Caco-2 (cell line): ENCODE measurements around the gene POLR2L. TPM values are rescaled to one million over a fixed set of nuclear protein-coding genes. Genes with fewer than 3 reads are reported as not detected.
A peak's percentile ranks its signal among the peaks of the same experiment; 100 is the strongest.

ENCODE experiments used
- BruUV-seq: library from RNA; stranded (reverse); fragments of 400-500 nt; replicated peaks from 2 replicates; lab custom pipeline; 2021; lab: Mats Ljungman, UMichigan
- CTCF ChIA-PET: fragments of 300-600 bp; sonication (Branson Sonifier 250); formaldehyde crosslinking; loops from one replicate; lab custom pipeline; 2022; ENCODE audit warnings: antibody characterized with exemption; lab: Charles Lee
- POLR2A ChIA-PET: fragments of 300-600 bp; sonication (Branson Sonifier 250); formaldehyde crosslinking; loops from one replicate; lab custom pipeline; 2022; ENCODE audit warnings: antibody characterized with exemption; lab: Charles Lee
- DNase-seq, 2 experiments: peaks; one replicate each; pipeline versions ENCODE4 v3.0.0 to v3.0.0-alpha.2; 2020 to 2022
- H3K27me3 ChIP-seq: replicated peaks from 2 replicates; pipeline ENCODE4 v1.6.0; 2011; ENCODE audit warnings: low read length; ENCODE audit not compliant: control insufficient read depth, insufficient read depth
- H3K36me3 ChIP-seq: 2 replicates; pipeline ENCODE4 v1.5.1; 2011; ENCODE audit warnings: low read length; ENCODE audit not compliant: control insufficient read depth, insufficient read depth
- H3K4me1 ChIP-seq: fragments of 250-450 bp; sonication (Bioruptor Pico); 2 replicates; pipeline ENCODE4 v1.5.1; 2020; ENCODE audit warnings: mild to moderate bottlenecking
- H3K4me3 ChIP-seq: 2 replicates; pipeline ENCODE4 v1.5.1; 2011; ENCODE audit warnings: low read depth, mild to moderate bottlenecking, control low read depth, low read length
- H3K9me3 ChIP-seq: fragments of 250-450 bp; sonication (Bioruptor Pico); 2 replicates; pipeline ENCODE4 v1.5.1; 2020; ENCODE audit warnings: mild to moderate bottlenecking, moderate library complexity
- H3K27ac Mint-ChIP-seq: one replicate; pipeline ENCODE4 v1.8.0; 2022; ENCODE audit warnings: mixed read lengths; ENCODE audit not compliant: unreplicated experiment
- H3K27me3 Mint-ChIP-seq: one replicate; pipeline ENCODE4 v1.8.0; 2022; ENCODE audit warnings: mixed read lengths; ENCODE audit not compliant: insufficient read depth, unreplicated experiment
- H3K36me3 Mint-ChIP-seq: one replicate; pipeline ENCODE4 v1.8.0; 2022; ENCODE audit warnings: mild to moderate bottlenecking, mixed read lengths; ENCODE audit not compliant: insufficient read depth, unreplicated experiment
- H3K4me1 Mint-ChIP-seq: one replicate; pipeline ENCODE4 v1.8.0; 2022; ENCODE audit warnings: low read depth, mixed read lengths; ENCODE audit not compliant: unreplicated experiment
- H3K4me3 Mint-ChIP-seq: one replicate; pipeline ENCODE4 v1.8.0; 2022; ENCODE audit warnings: mild to moderate bottlenecking, moderate library complexity, mixed read lengths; ENCODE audit not compliant: unreplicated experiment
- H3K9me3 Mint-ChIP-seq: one replicate; pipeline ENCODE4 v1.8.0; 2022; ENCODE audit warnings: mixed read lengths; ENCODE audit not compliant: unreplicated experiment
- intact Hi-C: fragments of 100-400 bp; cut with micrococcal nuclease; formaldehyde crosslinking; loops from one replicate; pipeline ENCODE4 v1.10.0; 2022; ENCODE audit not compliant: unreplicated experiment
- total RNA-seq: library from RNA; stranded (reverse); gene quantifications from 2 replicates; pipeline ENCODE4 v1.2.3, GENCODE V29; 2022
- TF ChIP-seq, protein P1 (sequence below), 2 experiments: fragments of 200-600 bp in 1 of 2; IDR thresholded peaks; 1 replicate in 1 of 2; 2 replicates in 1 of 2; pipeline versions ENCODE4 v1.5.1 to v1.8.0; 2011 to 2022; ENCODE audit warnings: antibody characterized with exemption in 1 of 2, control low read depth in 1 of 2, inconsistent platforms in 1 of 2, low read depth in 1 of 2, low read length in 1 of 2, mild to moderate bottlenecking in 1 of 2, moderate library complexity in 1 of 2; ENCODE audit not compliant: insufficient read depth in 1 of 2, severe bottlenecking in 1 of 2, unreplicated experiment in 1 of 2

POLR2L gene
- total RNA-seq, 1 experiment from 2014 or later, result 139 TPM

DNA sequence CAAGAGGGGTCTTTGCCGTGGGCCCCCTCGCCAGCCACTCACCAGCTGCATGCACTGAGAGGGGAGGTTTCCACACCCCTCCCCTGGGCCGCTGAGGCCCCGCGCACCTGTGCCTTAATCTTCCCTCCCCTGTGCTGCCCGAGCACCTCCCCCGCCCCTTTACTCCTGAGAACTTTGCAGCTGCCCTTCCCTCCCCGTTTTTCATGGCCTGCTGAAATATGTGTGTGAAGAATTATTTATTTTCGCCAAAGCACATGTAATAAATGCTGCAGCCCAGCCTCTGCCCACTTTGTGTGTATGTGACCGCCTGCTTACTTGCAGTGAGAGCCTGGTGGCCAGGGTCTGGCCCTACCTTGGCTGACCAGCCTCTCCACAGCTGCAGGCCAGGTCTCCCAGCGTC lies 17.4 kb downstream of the POLR2L start:
- Mint-ChIP-seq H3K36me3 (peaks cover 41% of the 10 kb centered on the region), H3K27me3 (no peaks in the 10 kb centered on the region), H3K9me3 (no peaks in the 10 kb centered on the region), H3K27ac (peak overlapping the region; percentile 8), H3K4me3 (no peak overlapping the region), H3K4me1 (peaks cover 13% of the 10 kb centered on the region)
- H3K36me3 ChIP-seq, result peaks cover 2% of the 10 kb centered on the region
- H3K4me1 ChIP-seq, result peaks cover 49% of the 10 kb centered on the region
- H3K9me3 ChIP-seq, result no peaks in the 10 kb centered on the region
- no peaks in the 10 kb centered on the region for H3K27me3 ChIP-seq
- TF ChIP-seq, protein P1, sequence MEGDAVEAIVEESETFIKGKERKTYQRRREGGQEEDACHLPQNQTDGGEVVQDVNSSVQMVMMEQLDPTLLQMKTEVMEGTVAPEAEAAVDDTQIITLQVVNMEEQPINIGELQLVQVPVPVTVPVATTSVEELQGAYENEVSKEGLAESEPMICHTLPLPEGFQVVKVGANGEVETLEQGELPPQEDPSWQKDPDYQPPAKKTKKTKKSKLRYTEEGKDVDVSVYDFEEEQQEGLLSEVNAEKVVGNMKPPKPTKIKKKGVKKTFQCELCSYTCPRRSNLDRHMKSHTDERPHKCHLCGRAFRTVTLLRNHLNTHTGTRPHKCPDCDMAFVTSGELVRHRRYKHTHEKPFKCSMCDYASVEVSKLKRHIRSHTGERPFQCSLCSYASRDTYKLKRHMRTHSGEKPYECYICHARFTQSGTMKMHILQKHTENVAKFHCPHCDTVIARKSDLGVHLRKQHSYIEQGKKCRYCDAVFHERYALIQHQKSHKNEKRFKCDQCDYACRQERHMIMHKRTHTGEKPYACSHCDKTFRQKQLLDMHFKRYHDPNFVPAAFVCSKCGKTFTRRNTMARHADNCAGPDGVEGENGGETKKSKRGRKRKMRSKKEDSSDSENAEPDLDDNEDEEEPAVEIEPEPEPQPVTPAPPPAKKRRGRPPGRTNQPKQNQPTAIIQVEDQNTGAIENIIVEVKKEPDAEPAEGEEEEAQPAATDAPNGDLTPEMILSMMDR (IDR thresholded peaks at IDR 0.05; ENCODE audit: insufficient read depth in 1 of 2, low read depth in 1 of 2, low read length in 1 of 2, severe bottlenecking in 1 of 2, unreplicated experiment in 1 of 2), result no peak
- H3K4me3 ChIP-seq, result no peak overlapping the region
- CTCF ChIA-PET, result no interaction called here
- no TSS peak for BruUV-seq
- no peak for DNase-seq
- intact Hi-C loops, result no loop called here
- POLR2A ChIA-PET, result no interaction called here

DNA sequence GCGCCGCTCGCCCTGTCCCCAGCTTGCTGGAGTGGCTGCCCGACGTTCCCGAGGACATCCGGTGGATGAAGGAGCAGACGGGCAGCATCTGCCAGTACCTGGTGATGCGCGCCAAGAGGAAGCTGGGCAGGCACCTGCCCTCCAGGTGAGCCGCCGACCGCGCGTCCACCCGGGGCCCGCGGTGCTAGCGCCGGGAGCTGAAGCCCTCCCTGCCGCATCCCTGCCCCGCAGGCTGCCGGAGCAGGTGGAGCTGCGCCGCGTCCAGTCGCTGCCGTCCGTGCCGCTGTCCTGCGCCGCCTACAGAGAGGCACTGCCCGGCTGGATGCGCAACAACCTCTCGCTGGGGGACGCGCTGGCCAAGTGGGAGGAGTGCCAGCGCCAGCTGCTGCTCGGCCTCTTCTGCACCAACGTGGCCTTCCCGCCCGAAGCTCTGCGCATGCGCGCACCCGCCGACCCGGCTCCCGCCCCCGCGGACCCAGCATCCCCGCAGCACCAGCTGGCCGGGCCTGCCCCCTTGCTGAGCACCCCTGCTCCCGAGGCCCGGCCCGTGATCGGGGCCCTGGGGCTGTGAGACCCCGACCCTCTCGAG lies 17.9 kb downstream of the POLR2L start:
- BruUV-seq, result no TSS peak

DNA sequence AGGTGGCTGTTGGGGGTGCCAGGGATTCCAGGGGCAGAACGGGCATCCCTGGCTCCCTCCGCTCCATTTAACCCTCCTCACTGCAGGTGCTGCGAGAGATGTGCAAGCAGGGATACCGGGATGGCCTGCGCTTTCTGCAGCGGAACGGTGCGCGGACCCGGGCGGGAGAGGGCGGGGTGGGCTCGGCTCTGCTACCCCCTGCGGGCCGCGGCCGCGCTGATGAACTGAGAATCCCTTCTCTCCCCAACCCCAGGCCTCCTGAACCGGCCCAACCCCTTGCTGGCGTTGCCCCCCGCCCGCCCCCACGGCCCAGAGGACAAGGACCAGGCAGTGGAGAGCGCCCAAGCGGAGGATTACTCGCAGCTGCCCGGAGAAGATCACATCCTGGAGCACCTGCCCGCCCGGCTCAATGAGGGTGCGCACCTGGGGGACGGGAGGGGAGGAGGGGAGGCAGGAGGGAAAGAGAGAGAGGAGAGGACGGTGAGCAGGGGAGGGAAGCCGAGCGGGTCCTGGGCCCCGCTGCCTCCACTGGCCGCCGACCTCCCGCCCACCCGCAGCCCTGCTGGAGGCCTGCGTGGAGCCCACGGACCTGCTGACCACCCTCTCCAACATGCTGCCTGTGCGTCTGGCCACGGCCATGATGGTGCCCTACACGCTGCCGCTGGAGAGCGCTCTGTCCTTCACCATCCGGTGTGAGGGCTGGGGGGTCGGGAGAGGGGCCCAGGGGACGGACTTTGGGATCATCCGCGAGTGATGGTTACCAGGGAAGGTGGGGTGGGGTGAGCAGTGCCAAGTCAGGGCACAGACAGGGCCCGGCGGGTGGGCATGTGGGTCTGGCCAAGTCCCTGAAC lies 18.7 kb downstream of the POLR2L start:
- H3K9me3 Mint-ChIP-seq, result no peaks in the 10 kb centered on the region
- peaks cover 43% of the 10 kb centered on the region for H3K36me3 Mint-ChIP-seq
- no peak overlapping the region for H3K27ac Mint-ChIP-seq
- no TSS peak for BruUV-seq
- no peak for DNase-seq
- no peaks in the 10 kb centered on the region for H3K27me3 Mint-ChIP-seq
- no peak overlapping the region for H3K4me3 ChIP-seq
- ChIA-PET CTCF (interaction anchor here (0.6 kb wide), 1 partner anchor 12 kb away, joined by 4 read pairs; no protein-coding TSS in a partner anchor), POLR2A (no interaction called here)
- peaks cover 2% of the 10 kb centered on the region for H3K36me3 ChIP-seq
- H3K9me3 ChIP-seq, result no peaks in the 10 kb centered on the region
- peaks cover 13% of the 10 kb centered on the region for H3K4me1 Mint-ChIP-seq
- no peak overlapping the region for H3K4me3 Mint-ChIP-seq
- intact Hi-C loops, result no loop called here
- TF ChIP-seq, protein P1 (IDR thresholded peaks at IDR 0.05; ENCODE audit: insufficient read depth in 1 of 2, low read depth in 1 of 2, low read length in 1 of 2, severe bottlenecking in 1 of 2, unreplicated experiment in 1 of 2), result no peak
- no peaks in the 10 kb centered on the region for H3K27me3 ChIP-seq
- peaks cover 48% of the 10 kb centered on the region for H3K4me1 ChIP-seq

More for the DNA sequence above, 17.9 kb downstream of the POLR2L start:
- no peak for DNase-seq
- Mint-ChIP-seq H3K36me3 (peaks cover 41% of the 10 kb centered on the region), H3K4me3 (no peak overlapping the region), H3K9me3 (no peaks in the 10 kb centered on the region), H3K27me3 (no peaks in the 10 kb centered on the region), H3K4me1 (peaks cover 13% of the 10 kb centered on the region), H3K27ac (no peak overlapping the region)
- Histone ChIP-seq H3K36me3 (peaks cover 2% of the 10 kb centered on the region), H3K9me3 (no peaks in the 10 kb centered on the region), H3K4me3 (no peak overlapping the region), H3K27me3 (no peaks in the 10 kb centered on the region), H3K4me1 (peaks cover 44% of the 10 kb centered on the region)
- intact Hi-C loops, result no loop called here
- ChIA-PET POLR2A (no interaction called here), CTCF (interaction anchor here (0.6 kb wide), 1 partner anchor 12 kb away, joined by 4 read pairs; no protein-coding TSS in a partner anchor)
- TF ChIP-seq, protein P1 (IDR thresholded peaks at IDR 0.05; ENCODE audit: insufficient read depth in 1 of 2, low read depth in 1 of 2, low read length in 1 of 2, severe bottlenecking in 1 of 2, unreplicated experiment in 1 of 2), result no peak
